ENCODE data around the gene CDCA4.

Gene CDCA4

DNA sequence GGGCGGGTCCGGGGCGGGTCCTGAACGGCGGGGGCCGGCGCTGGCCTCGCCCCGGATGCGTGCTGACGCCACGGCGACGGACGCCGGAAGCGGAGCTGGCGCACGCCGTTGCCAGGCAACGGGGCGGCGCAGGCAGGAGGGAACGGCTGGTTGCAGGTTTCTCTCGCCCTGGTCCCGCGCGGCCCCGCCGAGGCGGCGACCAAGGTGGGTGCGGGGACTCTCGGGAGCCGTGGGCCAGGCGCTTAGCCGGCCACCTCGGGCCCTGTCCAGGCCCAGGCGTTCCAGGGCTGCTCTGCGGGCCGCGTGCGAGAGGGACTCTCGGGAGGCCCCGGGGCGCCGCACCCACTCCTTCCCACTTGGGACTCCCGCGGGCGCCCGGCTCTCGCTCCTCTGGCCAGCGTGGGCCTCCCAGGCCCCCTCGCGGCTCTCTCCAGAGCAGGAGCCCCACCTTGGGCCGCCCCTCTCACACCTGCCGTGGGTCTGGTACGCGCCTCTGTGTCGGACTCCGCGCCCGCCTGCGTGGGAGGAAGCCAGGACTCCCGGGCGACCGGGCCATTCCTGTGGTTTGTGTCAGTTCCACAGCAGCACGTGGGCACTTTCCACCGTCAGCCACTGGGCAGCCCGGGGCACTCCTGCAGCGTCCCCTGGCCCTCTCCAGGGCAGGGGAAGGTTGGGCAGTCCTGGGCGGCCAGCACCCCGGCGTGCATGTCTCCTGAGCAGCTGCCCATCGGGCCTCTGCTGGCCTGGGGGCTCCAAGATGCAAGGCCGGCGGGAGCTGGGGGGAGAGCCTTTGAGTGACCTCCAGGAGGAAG is 35.0 kb downstream of the CDCA4 start, which contains the start of gene CLBA1:
Gene CLBA1 (plus strand): TSS at position 114 of the 812 bp plus-strand sequence. CDS start 644 bp downstream, at position 758.
- DNase-seq = peak; percentile 95

DNA sequence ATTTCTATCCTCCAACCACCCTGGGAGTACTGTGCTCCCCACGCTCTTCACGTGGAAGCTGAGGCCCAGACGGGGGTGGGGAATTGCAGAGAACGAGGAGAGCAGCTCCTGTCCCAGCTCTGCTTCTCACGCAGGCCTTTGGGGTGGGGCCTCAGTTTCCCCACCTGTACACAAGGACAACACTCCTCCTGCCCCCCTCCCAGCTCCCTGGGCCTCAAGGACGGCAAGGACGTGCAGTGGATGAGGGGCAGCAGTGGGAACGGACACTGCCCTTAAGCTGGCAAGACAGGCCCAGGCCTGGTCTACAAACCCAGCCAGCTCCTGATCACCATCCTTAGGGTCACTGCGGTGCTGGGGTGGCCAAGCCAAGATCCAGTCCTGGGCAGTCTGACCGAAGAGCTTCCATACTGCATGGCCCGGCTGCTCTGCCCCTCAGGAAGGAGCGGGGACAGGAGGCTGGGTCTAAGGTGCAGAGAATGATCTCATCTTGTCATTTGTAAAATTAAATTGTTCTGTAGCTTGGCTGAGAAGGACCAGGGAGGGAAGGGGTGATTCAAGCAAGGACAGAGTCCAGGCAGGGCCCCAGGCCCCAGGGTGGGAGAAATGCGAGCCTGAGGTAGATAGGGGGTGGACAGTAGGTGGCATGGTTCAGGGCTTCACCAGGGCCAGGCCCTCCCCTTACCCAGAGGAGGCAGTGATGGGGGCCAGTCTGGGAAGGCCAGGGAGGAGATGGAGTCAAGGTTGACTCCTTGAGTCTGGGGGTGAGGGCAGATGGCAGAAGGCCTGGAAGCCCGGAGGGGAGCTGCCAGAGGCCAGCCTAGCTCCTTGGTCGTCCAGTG is 36.6 kb downstream of the CDCA4 start:
- DNase-seq = no peak

DNA sequence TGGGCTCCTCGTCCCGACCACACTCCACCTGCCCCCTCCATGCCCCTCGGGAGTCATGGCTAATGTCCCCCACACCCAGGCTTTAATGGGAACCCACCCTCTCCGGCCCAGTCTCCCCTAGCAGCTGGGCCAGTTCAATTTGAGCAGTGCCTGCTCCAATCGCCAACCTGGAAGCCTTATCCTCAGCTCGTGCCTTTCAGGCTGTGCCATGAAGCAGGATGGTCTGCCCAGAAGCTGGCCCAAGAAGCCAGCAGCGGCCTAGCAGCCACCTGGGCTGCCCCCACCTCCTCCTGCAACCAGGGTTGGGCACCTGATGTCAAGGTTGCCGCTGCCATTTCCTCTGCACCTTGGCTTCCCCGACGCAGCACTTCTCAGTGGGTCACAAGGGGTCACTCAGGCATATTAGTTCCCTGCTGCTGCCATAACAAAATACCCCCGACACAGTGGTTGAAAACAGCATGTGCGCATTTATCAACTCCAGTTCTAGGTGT is 37.6 kb downstream of the CDCA4 start:
- DNase-seq = no peak

DNA sequence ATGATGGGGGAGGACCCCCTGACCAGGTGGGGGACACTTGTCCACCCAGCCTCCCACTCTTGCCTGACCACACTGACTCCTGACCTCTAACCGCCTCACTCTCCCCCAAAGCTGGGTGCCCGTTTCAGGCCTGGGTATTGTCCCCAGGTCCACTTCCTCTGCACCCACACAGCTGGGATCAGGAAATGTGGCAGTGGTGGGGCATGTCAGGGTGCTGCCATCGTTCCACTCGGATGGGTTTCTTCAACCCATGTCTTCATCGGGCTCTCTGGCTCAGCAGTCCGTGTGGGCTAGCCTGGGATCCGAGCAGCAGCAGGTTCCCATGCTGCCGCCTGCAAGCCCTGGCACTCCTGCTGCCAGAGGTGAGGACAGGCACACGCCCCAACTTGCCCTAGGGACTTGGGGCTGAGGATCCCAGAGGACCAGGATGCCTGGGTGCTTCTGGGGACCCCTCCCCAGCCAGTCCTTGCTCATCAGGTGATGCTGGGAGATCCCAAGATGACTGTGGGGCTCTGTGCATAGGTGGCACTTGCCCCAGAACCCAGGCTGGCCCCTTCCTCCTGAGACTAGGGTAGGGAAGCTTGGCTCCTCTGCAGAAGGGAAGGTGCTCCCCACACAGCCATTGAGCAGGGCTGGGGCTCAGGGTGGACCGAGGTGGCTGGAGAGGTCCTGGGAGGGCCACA is 38.2 kb downstream of the CDCA4 start:
- no peak for DNase-seq

DNA sequence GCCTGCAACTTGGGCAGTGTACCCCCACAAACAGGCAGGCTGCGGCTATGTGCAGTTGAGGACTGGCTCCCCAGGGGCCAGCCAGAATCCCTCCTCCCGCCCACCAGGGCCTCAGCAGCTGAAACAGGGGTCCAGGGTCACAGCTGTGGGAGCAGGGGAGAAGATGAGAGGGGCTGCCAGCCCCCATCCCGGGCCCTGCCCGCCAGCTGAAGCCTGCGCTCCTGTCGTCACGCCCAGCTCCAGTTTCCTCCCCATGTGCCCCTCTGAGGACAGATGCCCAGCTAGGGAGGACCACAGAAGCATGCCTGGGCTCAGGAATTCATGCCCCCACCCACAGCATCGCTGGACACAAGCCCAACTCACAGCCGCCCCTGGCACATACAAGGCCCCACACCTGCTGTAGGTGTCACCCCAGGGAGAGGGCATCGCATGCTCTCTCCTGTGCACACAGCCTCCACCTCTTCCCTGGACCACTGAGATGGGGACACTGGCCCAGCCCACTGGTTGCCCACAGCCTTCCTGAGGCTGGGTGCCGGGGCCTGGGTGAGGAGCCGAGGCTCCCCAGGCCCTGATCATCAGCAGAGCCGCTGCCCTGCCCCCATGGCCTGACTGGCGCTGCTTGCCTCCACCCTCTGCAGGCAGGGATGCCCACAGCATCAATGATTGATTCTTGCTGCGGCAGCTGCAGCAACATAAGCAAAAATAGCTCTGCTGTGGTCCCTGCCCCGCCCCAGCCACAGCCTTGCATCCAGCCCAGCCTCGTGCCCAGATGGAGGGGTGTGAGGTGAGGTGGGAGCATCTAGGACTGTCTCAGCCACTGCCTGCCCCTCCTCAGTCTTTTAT is 39.0 kb downstream of the CDCA4 start:
- peak; percentile 66 for DNase-seq

DNA sequence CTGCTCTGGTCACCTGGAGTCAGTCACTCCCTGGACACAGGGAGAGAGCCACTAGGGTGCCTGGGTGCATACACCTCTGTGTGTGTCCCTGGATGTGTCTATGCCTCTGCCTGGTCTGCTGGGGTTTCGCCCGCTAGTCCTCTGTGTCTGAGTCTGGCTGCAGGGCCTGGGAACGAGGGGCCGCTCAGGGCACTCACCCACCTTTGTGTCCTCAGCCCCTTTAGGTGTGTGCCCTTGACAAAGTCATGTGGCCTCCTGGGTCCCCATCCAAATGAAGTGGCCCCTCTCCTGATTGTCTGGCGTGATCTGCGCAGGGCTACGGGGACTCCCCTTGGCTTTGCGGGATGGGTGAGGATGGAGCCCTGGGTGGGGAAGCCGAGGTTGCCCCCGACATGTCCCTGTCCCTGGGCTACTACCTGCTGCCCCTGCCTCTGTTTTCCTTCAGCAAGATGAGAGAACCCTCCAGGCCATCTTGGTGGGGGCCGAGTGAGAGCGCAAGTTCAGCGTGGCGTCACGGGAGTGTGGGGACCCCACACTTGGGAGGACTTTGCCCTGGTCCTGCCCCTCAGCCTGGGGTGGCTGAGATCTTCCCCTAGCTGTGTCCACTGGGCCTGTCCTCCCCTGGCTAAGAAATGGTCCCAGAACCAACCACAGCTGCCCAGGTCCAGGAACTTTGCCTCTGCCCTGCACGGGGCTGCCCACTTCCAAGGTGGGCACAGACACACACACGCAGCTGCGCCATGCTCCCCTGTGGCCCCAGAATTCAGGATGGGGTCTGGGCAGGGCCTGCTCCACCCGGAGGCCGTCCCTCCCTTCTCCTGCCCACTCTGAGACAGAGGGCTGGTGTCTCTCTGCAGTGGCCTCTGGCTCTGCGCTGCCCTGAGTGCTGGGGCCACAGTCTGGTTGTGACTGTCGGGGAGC is 40.0 kb downstream of the CDCA4 start:
- no peak for DNase-seq

DNA sequence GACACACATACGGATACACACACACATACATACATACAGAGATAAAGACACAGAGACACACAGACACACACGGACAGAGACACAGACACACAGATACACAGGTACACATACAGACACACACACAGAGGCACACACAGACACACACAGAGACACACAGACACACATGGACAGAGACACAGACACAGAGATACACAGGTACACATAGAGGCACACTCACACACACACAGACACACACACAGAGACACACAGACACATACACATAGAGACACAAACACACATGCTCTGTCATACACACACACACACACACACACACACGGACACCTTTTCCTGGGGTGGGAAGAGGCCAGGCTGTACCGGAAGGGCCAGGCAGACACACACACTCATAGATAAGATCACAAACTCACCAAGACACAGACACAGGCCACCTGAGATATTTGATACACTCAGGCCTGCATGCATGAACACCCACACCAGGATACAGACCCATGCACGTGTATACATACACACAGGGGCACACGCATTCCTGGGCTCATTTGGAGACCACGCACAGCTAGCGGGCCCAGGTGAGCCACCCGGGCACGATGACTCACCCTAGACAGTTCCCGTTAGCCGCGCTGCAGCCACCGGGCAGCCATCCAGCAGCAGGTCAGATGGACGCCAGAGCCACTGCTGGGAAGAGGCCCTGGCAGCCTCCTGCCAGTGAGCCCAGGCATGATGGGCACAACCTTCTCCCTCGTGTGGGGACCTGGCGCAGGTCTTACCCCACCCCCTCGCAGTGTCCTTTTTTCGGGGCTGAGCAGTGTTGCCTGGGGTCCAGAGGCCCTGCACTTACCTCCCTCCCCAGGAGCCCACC is 40.9 kb downstream of the CDCA4 start:
- peak; percentile 39 for DNase-seq

DNA sequence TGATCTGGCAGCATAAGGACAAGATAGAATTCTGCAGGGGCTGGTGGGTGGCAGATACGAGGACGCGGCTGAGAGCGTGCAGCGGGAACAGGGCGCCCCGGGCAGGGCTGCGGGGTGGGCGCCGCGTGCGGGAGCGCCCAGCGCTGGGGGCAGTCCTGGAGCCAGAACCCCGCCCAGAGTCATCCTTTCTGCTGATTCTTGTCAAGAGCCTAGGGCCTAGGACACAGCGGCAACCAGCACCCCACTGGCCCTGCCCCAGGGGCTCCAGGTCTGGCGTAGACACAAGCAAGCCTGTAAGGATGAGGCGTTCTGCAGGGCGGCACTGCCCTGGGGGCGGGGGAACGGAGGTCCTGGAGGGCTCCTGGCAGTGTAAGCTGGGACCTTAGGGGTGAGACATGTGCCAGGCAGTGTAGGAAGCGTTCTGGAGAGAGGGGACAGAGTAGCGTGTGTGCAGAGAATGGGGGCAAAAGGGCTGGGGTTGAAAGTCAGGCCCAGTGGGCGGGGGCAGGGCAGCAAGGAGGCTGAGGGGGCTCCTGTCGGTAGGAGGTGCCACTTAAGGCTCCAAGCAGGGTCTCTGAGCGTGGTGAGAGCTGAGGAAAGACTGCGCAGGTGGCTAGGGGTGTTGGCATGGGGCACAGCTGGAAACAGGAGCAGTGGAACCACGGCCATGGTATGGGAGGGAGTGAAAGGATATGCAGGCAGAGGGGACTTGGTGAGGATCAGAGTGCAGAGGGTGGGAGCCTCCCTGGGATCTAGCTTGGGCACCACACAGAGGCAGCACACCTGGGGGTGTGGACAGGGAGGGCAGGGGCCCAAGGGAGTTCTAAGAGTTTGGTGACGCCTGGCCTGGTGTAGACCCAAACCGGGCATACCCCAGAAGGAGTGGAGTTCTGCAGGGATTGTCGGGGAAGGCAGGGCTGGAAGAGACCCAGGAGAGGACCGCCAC is 41.9 kb downstream of the CDCA4 start:
- no peak for DNase-seq

DNA sequence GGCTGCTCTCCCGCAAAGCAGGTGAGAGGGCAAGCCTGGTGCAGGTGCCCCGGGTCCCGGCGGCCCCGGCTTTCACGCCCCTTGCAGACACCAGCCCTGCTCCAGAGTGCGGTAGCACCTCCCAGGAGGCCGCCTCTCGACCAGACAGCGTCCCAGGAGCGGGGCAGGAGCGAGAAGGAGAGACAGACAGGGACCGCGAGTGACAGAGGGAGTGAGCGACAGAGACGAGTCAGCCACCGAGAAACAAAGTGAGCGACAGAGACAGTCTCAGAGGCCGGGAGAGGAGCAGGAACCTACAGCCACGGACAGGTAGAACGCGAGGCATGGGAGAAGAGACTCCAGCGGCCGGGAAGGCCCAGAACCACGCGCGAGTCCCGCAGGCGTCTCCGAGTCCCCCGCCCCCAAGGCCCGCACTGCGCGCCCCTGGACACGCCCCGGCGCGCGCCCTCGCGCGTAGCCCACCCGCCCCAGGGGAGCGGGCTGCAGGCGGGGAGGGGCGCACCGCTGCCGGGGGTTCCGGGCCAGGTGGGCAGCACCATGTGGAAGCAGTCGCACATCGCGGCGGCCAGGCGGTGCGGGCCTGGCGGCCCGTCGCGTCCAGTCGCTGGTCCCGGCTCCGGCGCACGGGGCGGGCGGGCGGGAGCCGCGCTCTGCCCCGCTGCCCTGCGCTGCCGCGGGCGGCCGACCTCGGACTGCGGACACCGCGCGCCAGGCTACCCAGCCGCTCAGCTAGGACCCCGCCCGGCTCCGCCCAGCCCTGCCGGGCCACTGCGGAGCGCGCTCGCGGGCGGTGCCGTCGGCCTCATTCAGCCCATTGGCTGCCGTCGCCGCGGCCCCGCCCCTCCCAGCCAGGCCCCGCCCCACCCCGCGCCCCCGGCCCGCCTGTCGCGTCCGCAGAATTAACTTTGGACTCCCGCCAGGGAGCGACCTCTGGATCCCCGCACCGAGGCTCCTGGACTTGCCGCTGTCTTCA is 42.9 kb downstream of the CDCA4 start, which contains the start of gene AHNAK2:
Gene AHNAK2 (minus strand): TSS at position 694 of the 973 bp plus-strand sequence. CDS start 137 bp downstream, at position 557.
- DNase-seq = peak; percentile 84

DNA sequence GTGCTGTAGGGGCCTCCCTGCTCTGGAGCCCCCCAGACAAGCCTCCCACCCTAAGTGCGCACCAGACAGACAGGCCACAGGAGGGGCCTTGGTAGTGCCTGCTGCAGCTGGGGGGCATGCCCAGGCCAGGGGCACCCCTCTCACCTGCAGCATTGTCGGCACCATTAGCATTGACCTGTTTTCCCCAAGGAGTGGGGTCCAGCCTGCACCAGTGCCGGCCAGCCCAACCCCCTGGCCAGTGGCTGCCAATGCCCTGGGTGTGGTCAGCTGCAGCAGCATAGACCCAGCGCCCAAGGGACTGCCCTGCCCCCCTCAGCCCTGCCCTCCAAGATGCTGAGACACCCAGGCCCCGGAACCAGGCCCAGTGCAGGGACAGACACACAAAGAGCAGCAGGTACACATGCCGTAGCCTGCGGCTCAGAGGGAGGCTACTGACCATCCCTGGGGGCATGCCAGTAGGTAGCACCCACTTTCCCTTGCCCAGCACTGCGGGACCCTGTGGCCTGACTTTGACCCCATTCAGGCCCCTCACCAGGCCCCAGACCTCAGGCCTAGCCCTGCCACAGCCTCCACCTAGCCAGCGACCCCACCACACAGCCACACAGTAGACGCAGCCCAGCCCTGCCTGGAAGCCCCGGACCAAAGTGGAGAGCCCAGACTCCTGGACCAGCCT is 43.7 kb downstream of the CDCA4 start:
- peak; percentile 40 for DNase-seq

DNA sequence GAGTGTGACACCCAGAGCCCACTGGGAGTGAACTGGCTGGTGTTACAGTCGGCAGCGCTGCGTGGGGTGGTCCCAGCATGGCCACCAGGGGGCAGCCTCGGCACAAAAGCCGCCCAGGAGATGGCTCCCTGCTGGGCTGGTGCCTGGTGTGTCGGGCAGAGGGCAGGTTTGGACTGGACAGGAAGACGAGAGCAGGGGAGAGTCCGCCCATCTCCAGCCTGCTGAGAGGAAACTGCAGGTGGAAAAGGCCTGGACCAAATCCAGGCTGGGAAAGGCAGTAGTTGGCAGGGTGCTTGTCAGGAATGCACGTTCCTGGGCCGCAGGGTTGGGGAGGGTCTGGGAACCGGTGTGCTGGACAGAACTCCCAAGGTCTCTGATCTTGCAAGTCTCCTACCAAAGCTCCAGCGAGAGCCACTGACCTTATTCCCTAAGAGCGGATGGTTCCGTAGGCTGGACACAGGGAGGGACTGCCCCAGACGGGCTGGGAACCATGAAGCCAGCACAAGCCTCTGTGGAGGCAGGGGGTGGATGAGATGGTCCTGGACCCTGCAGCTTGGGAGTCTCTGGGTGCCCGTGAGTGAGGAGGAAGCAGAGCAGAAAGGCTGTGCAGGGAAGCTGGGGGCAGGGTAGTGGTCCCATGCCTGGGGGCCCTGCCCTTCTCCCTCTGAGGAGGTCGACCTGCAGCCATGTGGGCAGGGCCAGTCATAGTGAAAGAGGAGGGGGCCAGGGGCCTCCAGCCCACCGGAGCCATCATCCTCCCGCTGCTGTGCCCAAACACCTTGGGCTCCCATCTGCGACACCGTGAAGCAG is 44.5 kb downstream of the CDCA4 start:
- DNase-seq = peak; percentile 85

DNA sequence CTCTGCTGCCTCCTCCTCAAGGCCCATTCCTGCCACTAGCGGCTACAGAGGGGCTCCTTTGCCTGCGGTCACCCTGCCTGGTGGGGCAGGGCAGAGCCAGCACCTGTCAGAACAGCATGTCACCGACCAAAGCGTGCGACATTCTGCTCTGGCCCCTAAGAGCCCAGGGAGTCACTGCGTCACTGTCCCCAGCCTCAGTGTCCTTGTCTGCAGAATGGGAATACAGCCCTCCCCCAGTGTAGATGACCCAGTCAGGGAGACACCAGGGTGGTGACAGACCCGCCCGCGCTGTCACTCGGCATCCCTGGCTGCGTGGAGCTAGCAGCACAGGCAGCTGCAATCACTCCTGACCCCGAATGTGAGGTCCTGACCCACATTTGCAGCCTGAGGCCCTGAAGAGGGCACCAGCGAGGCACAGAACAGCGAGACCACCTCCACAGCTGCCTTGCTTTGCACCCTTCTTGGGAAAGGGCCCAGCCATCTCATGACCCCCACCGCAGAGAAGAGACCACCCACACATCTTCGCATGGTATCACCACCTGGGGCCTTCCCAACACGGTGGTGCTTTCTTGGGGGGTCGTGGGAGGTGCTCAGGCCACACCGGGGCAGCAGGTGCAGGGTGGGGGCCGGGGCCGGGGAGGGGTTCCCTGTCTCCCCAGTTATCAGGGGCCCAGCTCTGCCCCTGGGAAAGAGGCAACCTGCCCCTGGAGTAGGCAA is 45.2 kb downstream of the CDCA4 start:
- DNase-seq = peak; percentile 18

DNA sequence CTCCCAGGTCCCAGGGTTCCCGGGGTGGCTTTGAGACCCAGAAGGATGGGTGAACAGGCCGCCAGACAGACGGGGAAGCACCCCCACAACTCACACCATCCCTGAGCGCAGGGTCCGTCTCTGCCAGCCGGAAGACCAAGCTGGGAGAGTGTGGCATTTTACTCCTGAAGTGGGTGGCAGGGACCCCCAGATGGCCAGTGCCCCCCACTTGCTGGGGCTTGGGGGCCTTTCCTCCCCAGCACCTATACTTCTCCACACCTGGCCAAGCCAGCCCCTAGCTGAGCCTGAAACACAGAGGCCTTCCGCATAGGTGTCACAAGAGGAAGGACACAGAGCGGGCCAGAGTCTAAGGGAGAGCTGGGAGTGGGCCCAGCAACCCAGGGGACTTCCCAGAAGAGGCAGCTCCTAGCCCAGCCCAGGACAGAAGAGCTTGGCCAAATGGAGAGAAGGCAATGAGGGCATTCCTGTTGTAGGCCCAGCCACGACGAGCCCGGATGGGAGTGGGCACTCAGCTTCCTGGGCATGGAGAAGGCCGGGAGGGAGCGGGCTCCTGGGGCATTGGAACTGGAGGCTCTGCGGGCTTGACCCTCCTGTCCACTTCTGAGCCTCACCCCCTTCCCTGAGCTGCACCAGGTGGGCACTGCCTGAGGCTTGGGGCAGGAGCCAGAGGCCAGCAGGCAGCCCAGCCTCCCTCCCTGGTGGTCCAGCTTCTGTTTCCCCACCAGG is 46.1 kb downstream of the CDCA4 start:
- DNase-seq = peak; percentile 18

DNA sequence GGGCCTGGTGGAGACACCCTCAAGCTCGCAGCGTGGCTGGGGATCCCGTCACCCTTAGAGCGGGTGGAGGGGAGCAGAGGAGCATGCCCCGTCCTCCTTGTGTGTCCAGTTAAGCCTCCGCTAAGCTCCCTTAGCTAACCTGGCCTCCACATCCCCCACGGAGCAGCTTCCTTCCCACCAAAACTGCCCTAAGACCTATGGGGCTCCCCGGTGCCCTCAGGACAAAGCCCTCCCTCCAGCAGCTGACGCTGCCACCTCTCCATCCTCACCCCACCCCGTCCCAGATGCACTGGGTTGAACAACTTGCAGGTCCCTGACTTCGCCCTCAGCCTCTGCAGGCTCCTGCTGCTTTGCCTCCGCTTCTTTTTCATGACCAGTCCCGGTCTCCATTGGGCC is 46.7 kb downstream of the CDCA4 start:
- DNase-seq = no peak
